ENCODE measurements around the gene PORCN. TPM values are rescaled to one million over a fixed set of nuclear protein-coding genes. Genes with fewer than 3 reads are reported as not detected.

The PORCN gene
- total and polyA plus RNA-seq, 9 of the 15 experiments (the other 6 are each of a cell fraction or from before 2014, with no cell fraction given): 0.34 to 5.1 (median 2.8) TPM

DNA sequence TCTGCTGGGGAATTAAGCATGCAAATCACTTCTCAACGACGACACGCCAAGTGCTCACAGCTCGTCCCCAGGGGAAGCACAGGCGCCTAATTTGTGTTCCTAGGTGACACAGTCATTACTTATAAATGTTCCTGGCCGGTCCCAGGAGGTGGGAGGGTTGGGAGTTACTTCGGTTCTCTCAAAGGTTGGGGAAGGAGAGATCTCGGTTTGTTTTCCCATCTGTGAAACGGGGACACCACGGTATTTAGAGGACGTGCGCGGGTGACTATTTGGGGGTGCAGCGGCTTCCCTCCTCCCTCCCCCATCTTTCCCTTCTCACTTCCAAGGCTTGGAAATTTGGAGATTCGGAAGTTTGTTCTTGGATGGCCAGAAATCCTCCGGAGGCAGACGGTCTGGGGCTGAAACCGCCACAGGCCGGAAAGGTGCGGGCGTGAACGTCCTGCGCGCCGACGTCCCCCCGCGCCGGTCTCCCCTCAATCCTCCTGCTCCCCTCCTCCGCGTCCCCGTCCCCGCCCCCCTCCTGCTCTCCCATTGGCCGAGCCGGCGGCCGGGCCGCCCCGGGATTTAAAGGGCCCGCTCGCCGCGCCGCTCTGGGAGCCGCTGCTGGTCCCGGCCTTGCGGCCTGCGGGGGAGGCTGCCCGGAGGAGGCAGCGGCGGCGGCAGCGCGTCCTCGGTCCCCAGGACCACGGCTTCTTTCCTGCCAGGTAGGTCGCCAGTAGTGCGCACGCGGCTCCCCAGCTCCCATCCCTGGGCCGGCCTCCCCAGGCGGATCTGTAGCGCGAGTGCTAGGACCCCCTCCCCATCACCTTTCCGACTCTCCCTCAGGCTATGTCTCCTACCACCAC, at the start of gene PORCN (continued):
- 0 out of 2 replicates have a peak, but pooled peaks have one; percentile 45 for TF ChIP-seq ZNF436 (CRISPR knock-in tag; IDR thresholded peaks at IDR 0.05)

DNA sequence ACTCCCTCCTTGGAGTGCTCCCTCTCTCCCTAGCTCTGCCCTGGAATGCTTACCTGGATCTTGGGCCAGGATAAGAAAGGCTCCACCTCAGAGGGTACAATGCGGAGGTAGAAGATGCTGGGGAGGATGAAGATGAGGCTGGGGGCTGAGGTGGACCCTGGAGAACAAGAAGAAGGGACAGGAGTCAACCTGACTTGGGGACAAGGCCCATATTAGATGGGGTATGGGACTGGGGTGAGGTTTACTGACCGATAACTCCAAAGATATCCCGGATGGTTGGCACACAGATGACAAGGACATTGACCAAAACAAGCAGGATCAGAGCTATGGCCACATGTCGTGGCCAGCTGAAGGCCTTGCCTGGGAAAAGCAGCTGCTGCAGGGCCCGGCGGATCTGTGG, 49.3 kb upstream of the PORCN start:
- 93% methylated on average over 6 of the region's 6 CpGs for WGBS (ENCODE audit: insufficient coverage, low coverage, missing lambda C conversion rate)
- ATAC-seq (no peak), DNase-seq (ENCODE audit: extremely low read depth in 1 of 4, low spot score in 3 of 4) (no peak), FAIRE-seq (no peak)
- BruUV-seq (replicated peaks): no TSS peak
- Histone ChIP-seq H3K9me3 (replicated peaks; ENCODE audit: control insufficient read depth, insufficient read depth, low read depth, low read length) (no peaks in the 10 kb centered on the region), H3K9me1 (ENCODE audit: control insufficient read depth, insufficient read depth, low read length) (no peaks in the 10 kb centered on the region), H3K4me3 (no peak overlapping the region), H4K20me1 (replicated peaks; ENCODE audit: control insufficient read depth, insufficient read depth, low read length) (no peaks in the 10 kb centered on the region), H3K4me2 (ENCODE audit: insufficient read depth, low read length) (no peak overlapping the region), H3K36me3 (ENCODE audit: control insufficient read depth, insufficient read depth, low read length) (peaks cover 52% of the 10 kb centered on the region), H3K79me2 (ENCODE audit: control insufficient read depth, insufficient read depth, low read length) (peaks cover 10% of the 10 kb centered on the region), H3K9ac (ENCODE audit: insufficient read depth in 1 of 2, low read depth in 2 of 2, low read length in 2 of 2) (no peak overlapping the region), H3K4me1 (replicated peaks in 1 of 2; ENCODE audit: control insufficient read depth in 2 of 2, insufficient read depth in 2 of 2, low read length in 2 of 2) (peaks cover 0 to 4% of the 10 kb centered on the region in 2 experiments; a peak in 2 of 5 replicates), H2AFZ (ENCODE audit: low read depth, low read length) (no peak overlapping the region), H3K27me3 (ENCODE audit: control insufficient read depth in 2 of 2, insufficient read depth in 2 of 2, low read length in 2 of 2) (no peaks in the 10 kb centered on the region), H3K27ac (ENCODE audit: extremely low read depth, low read depth, low read length) (no peak overlapping the region)
- intact Hi-C loops (cut with micrococcal nuclease): no loop called here
- ChIA-PET CTCF (ENCODE audit: low intra/inter-chr PET ratio) (no interaction called here), POLR2A (no interaction called here)
- in situ Hi-C loops (cut with MboI): no loop called here
- TF ChIP-seq ZSCAN29 (IDR thresholded peaks at IDR 0.05) (no peak), E2F6 (IDR thresholded peaks at IDR 0.05; ENCODE audit: borderline replicate concordance in 1 of 2, extremely low read depth in 1 of 2, insufficient read depth in 1 of 2, insufficient read length in 1 of 2, low read depth in 1 of 2, low read length in 1 of 2, poor library complexity in 1 of 2, severe bottlenecking in 1 of 2) (no peak), SRSF9 (IDR thresholded peaks at IDR 0.05; ENCODE audit: borderline replicate concordance, low read depth, low read length) (no peak), HMG20B (CRISPR knock-in tag; IDR thresholded peaks at IDR 0.05) (no peak), ARNT (IDR thresholded peaks at IDR 0.05) (no peak), PHF20 (IDR thresholded peaks at IDR 0.05; ENCODE audit: partially characterized antibody) (no peak), KAT8 (IDR thresholded peaks at IDR 0.05; ENCODE audit: low read depth) (no peak), BACH1 (tag; IDR thresholded peaks at IDR 0.05) (no peak), RAD21 (CRISPR knock-in tag; conservative IDR thresholded peaks at IDR 0.05 in 1 of 2, IDR thresholded peaks at IDR 0.05 in 1 of 2) (no peak)
- TF ChIP-seq, protein P1, sequence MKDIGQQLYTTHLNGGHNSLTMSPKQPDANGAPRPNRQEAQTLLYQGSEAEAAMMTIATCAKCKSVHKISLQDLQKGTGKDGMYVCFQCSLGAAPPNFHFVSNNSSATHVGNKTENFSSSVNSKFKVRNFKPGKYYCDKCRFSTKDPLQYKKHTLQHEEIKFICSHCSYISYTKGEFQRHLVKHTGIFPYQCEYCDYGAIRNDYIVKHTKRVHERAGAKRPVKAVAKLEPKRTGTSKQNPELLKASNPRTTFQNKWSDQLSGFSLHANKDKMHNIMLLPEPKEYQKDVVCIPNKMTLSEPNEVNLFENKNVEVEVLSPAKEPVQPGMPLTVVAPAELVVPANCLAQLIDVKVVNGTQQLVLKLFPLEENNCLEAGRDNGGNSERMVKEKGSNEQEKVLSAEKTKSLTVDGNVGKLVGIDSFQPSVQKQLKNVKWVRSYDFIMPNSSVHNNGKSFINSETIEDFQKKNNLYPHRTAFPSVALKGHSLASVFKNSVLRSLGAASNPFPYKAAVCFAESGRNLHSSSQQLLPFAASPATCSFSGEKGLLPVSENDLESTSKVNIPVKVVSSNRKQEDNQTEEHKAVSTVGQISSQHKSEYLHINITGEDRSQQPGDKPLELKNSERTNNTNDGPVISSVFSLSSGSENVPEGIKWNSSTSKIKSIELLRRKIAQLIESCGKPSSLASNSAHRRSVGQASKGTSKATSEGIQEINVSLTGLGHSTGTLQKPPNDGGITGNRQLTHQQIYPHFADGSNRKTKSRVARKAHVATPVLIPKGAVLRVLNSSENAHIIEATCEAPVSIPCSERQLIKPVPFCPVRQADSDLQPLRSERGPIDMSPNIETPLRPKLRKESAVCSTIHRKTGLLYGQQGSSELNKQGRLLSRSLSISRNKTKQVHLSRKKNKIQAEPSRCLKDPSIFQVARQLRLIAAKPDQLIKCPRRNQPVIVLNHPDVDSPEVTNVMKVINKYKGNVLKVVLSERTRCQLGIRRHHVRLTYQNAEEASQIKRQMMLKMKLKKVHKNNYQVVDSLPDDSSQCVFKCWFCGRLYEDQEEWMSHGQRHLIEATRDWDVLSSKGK (CRISPR knock-in tag; IDR thresholded peaks at IDR 0.05): no peak
- TF ChIP-seq, protein P2, sequence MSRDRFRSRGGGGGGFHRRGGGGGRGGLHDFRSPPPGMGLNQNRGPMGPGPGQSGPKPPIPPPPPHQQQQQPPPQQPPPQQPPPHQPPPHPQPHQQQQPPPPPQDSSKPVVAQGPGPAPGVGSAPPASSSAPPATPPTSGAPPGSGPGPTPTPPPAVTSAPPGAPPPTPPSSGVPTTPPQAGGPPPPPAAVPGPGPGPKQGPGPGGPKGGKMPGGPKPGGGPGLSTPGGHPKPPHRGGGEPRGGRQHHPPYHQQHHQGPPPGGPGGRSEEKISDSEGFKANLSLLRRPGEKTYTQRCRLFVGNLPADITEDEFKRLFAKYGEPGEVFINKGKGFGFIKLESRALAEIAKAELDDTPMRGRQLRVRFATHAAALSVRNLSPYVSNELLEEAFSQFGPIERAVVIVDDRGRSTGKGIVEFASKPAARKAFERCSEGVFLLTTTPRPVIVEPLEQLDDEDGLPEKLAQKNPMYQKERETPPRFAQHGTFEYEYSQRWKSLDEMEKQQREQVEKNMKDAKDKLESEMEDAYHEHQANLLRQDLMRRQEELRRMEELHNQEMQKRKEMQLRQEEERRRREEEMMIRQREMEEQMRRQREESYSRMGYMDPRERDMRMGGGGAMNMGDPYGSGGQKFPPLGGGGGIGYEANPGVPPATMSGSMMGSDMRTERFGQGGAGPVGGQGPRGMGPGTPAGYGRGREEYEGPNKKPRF (IDR thresholded peaks at IDR 0.05; ENCODE audit: low read depth, low read length): no peak
